MM.1S (cell line): ENCODE measurements around the gene OR51B4.

Experiments used
- CTCF ChIP-seq: fragments of 300-600 bp; sonication (generic); IDR thresholded peaks from 2 replicates; pipeline ENCODE4 v1.5.1; 2016; ENCODE audit warnings: antibody characterized with exemption, low read length, mixed read lengths
- EZH2 ChIP-seq: fragments of 300-600 bp; sonication (generic); optimal IDR thresholded peaks from 2 replicates; pipeline ENCODE3; 2017; ENCODE audit warnings: low read depth, mild to moderate bottlenecking, antibody characterized with exemption, low read length, mixed read lengths
- EZH2phosphoT487 ChIP-seq: fragments of 300-600 bp; sonication (generic); IDR thresholded peaks from 2 replicates; pipeline ENCODE4 v1.6.1; 2018; ENCODE audit warnings: antibody characterized with exemption, low read length

DNA sequence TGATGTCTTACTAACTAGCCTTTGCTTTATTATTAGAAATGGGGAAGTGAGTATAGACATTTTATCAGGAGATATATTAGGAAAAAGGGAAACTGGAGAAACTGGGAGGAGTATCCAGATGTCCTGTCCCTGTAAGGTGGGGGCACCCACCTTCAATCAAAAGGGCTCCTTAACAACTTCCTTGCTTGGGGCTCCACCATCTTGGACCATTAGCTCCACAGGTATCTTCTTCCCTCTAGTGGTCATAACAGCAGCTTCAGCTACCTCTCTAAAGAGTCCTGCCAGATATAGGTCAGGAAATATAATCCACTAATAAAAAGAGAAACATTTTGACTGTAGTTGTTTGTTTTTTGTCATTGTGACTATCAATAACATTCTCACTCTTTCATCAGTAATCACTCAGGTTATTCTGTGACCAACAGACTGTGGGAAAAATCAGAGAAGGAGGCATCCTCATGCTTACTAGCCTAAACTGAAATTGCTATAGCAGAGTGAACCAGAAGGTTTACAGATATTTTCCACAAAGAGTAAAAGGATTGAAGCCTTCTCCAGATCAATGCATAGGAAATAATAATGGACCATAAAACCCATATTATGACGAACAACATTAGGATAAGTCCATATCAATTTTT, 10.4 kb downstream of the OR51B4 start:
- TF ChIP-seq CTCF, result peak; percentile 89
- no peak for TF ChIP-seq EZH2
- no peak for TF ChIP-seq EZH2phosphoT487
